Measurements from ENCODE around the gene GPR183. TPM values are rescaled to one million over a fixed set of nuclear protein-coding genes. Genes with fewer than 3 reads are reported as not detected.

GPR183 gene
- total and polyA plus RNA-seq, 2 donors (not counting 1 experiment from before 2014, with no cell fraction given) = 0.27 TPM; not detected in 1

DNA sequence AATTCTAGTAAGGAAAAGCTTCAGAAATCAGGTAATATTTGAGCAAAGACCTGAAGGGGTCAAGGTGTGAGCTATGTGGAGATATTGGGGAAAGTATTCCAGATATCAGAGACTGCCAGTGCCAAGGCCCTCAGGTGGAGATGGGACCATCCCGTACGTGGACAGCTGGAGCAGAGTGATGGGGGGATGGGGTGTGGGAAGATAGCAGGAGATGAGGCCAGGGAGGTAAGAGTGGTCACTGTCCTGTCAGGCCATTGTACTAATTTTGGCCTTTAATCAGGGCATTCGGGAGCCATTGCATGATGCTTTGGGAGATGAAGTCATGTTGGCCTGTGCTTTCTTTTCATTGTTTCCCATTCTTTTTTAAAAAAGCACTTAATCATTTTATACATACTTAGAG lies 36.0 kb downstream of the GPR183 start:
- no peaks in the 10 kb centered on the region for H3K36me3 ChIP-seq (ENCODE audit: control insufficient read depth, insufficient read depth, low read length)
- H3K4me2 ChIP-seq (ENCODE audit: extremely low read depth, insufficient read depth, low read length) = no peak overlapping the region
- H3K27me3 ChIP-seq (ENCODE audit: control insufficient read depth, insufficient read depth, low read length) = no peaks in the 10 kb centered on the region
- no peak overlapping the region for H2AFZ ChIP-seq (ENCODE audit: low read length)
- no peak for DNase-seq (ENCODE audit: low read depth in 2 of 2)
- H3K4me1 ChIP-seq (ENCODE audit: control insufficient read depth, extremely low read depth, insufficient read depth, low read length) = no peaks in the 10 kb centered on the region
- TF ChIP-seq, protein P1, sequence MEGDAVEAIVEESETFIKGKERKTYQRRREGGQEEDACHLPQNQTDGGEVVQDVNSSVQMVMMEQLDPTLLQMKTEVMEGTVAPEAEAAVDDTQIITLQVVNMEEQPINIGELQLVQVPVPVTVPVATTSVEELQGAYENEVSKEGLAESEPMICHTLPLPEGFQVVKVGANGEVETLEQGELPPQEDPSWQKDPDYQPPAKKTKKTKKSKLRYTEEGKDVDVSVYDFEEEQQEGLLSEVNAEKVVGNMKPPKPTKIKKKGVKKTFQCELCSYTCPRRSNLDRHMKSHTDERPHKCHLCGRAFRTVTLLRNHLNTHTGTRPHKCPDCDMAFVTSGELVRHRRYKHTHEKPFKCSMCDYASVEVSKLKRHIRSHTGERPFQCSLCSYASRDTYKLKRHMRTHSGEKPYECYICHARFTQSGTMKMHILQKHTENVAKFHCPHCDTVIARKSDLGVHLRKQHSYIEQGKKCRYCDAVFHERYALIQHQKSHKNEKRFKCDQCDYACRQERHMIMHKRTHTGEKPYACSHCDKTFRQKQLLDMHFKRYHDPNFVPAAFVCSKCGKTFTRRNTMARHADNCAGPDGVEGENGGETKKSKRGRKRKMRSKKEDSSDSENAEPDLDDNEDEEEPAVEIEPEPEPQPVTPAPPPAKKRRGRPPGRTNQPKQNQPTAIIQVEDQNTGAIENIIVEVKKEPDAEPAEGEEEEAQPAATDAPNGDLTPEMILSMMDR (conservative IDR thresholded peaks at IDR 0.05 in 1 of 2, IDR thresholded peaks at IDR 0.05 in 1 of 2; ENCODE audit: low read depth in 1 of 2, low read length in 2 of 2) = no peak
- no peak for TF ChIP-seq EZH2 (IDR thresholded peaks at IDR 0.05; ENCODE audit: low read length, missing control alignments)
- H3K4me3 ChIP-seq (replicated peaks in 1 of 4; ENCODE audit: control extremely low read depth in 1 of 4, insufficient read depth in 1 of 4, low read depth in 3 of 4, low read length in 4 of 4) = no peak overlapping the region
- H3K79me2 ChIP-seq (ENCODE audit: control insufficient read depth, insufficient read depth, low read length) = no peaks in the 10 kb centered on the region
- H3K27ac ChIP-seq (ENCODE audit: insufficient read depth, low read length) = no peak overlapping the region
- peaks cover 2% of the 10 kb centered on the region for H4K20me1 ChIP-seq (ENCODE audit: control insufficient read depth, extremely low read depth, insufficient read depth, low read length)
- H3K9ac ChIP-seq (ENCODE audit: insufficient read depth, low read length) = no peak overlapping the region
- no peaks in the 10 kb centered on the region for H3K9me3 ChIP-seq (ENCODE audit: control insufficient read depth, insufficient read depth, low read depth, low read length)

DNA sequence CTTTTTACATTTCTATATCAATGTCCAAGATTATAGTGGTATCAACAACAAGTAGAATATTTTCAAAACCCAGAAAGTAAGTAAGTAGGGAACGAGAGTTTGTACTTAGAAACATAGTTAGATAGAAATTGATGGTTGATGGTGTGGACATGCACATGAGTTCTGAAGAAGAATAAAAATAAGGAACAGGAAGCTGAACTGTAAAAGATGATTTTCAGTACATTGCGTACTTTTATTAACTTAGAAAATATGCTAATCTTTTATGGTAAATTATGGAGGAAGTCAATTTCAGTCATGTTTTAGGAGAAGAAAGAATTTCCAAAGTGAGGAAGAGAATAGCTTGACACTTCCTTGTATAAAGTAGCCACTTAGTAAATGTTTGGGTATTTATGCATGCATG lies 36.7 kb downstream of the GPR183 start:
- no peak overlapping the region for H3K9ac ChIP-seq (ENCODE audit: insufficient read depth, low read length)
- no peaks in the 10 kb centered on the region for H3K9me3 ChIP-seq (ENCODE audit: control insufficient read depth, insufficient read depth, low read depth, low read length)
- TF ChIP-seq, protein P1 (conservative IDR thresholded peaks at IDR 0.05 in 1 of 2, IDR thresholded peaks at IDR 0.05 in 1 of 2; ENCODE audit: low read depth in 1 of 2, low read length in 2 of 2) = no peak
- TF ChIP-seq EZH2 (IDR thresholded peaks at IDR 0.05; ENCODE audit: low read length, missing control alignments) = no peak
- H3K4me1 ChIP-seq (ENCODE audit: control insufficient read depth, extremely low read depth, insufficient read depth, low read length) = no peaks in the 10 kb centered on the region
- no peaks in the 10 kb centered on the region for H3K36me3 ChIP-seq (ENCODE audit: control insufficient read depth, insufficient read depth, low read length)
- no peaks in the 10 kb centered on the region for H3K27me3 ChIP-seq (ENCODE audit: control insufficient read depth, insufficient read depth, low read length)
- H3K79me2 ChIP-seq (ENCODE audit: control insufficient read depth, insufficient read depth, low read length) = no peaks in the 10 kb centered on the region
- no peak overlapping the region for H3K4me3 ChIP-seq (replicated peaks in 1 of 4; ENCODE audit: control extremely low read depth in 1 of 4, insufficient read depth in 1 of 4, low read depth in 3 of 4, low read length in 4 of 4)
- no peak for DNase-seq (ENCODE audit: low read depth in 2 of 2)
- no peak overlapping the region for H3K27ac ChIP-seq (ENCODE audit: insufficient read depth, low read length)
- H4K20me1 ChIP-seq (ENCODE audit: control insufficient read depth, extremely low read depth, insufficient read depth, low read length) = peaks cover 2% of the 10 kb centered on the region
- H3K4me2 ChIP-seq (ENCODE audit: extremely low read depth, insufficient read depth, low read length) = no peak overlapping the region
- H2AFZ ChIP-seq (ENCODE audit: low read length) = no peak overlapping the region

DNA sequence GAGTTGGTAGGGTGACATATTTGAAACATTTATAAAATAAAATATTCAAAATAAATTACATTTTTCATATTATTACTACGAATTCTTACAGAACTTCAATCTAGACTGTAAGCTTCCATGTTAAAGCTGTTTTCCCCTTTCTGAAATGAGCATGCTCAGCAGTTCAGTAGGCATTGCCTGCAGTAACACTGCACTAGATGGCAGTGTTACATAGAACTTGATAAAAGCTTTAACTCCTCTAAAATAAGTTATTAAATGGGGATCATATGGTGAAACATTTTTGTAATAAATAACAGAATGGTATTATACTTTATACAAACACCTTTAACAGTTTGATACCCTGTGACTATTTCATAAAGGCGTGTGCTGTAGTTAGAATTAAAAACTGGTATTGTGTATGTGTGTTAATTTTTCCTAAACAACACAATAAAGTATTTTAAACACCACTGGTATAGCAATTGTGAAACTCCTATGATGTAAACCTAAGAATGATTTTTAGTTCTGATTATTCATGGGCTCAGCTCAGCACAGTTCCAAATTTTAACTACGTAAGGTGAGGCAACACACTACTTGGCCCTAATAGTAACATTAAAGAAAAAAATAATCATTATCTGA lies 37.5 kb downstream of the GPR183 start:
- no peak overlapping the region for H3K27ac ChIP-seq (ENCODE audit: insufficient read depth, low read length)
- no peaks in the 10 kb centered on the region for H3K4me1 ChIP-seq (ENCODE audit: control insufficient read depth, extremely low read depth, insufficient read depth, low read length)
- H3K4me3 ChIP-seq (replicated peaks in 1 of 4; ENCODE audit: control extremely low read depth in 1 of 4, insufficient read depth in 1 of 4, low read depth in 3 of 4, low read length in 4 of 4) = no peak overlapping the region
- no peak overlapping the region for H3K4me2 ChIP-seq (ENCODE audit: extremely low read depth, insufficient read depth, low read length)
- no peak overlapping the region for H3K9ac ChIP-seq (ENCODE audit: insufficient read depth, low read length)
- H3K36me3 ChIP-seq (ENCODE audit: control insufficient read depth, insufficient read depth, low read length) = no peaks in the 10 kb centered on the region
- H2AFZ ChIP-seq (ENCODE audit: low read length) = no peak overlapping the region
- no peaks in the 10 kb centered on the region for H4K20me1 ChIP-seq (ENCODE audit: control insufficient read depth, extremely low read depth, insufficient read depth, low read length)
- H3K9me3 ChIP-seq (ENCODE audit: control insufficient read depth, insufficient read depth, low read depth, low read length) = no peaks in the 10 kb centered on the region
- TF ChIP-seq, protein P1 (conservative IDR thresholded peaks at IDR 0.05 in 1 of 2, IDR thresholded peaks at IDR 0.05 in 1 of 2; ENCODE audit: low read depth in 1 of 2, low read length in 2 of 2) = peak; percentile 72 to 80
- no peak for TF ChIP-seq EZH2 (IDR thresholded peaks at IDR 0.05; ENCODE audit: low read length, missing control alignments)
- no peaks in the 10 kb centered on the region for H3K27me3 ChIP-seq (ENCODE audit: control insufficient read depth, insufficient read depth, low read length)
- peak; percentile 56 to 81 for DNase-seq (ENCODE audit: low read depth in 2 of 2)
- no peaks in the 10 kb centered on the region for H3K79me2 ChIP-seq (ENCODE audit: control insufficient read depth, insufficient read depth, low read length)
